DMS153 (cell line): ENCODE data around the gene FNDC8.
"Not testable (repeated sequence)": the region's sequence is repeated elsewhere in the genome, so short reads cannot be mapped to it uniquely, and the experiment has no call there.

Experiments used
- DNase-seq: peaks from one replicate; lab custom pipeline; 2025; lab: John Stamatoyannopoulos, UW

FNDC8 gene

GRCh38 chr17:35170968-35171771 lies 49.8 kb downstream of the FNDC8 start:
- DNase-seq: no peak

GRCh38 chr17:35171834-35172233 lies 50.4 kb downstream of the FNDC8 start:
- DNase-seq: no peak

- not testable (repeated sequence) for DNase-seq
These were observed 50.9 kb downstream of the FNDC8 start for GRCh38 chr17:35172321-35172720.

- no peak for DNase-seq
These were observed 53.5 kb downstream of the FNDC8 start for GRCh38 chr17:35174835-35175334.

GRCh38 chr17:35175638-35176415 lies 54.4 kb downstream of the FNDC8 start:
- no peak for DNase-seq

- no peak for DNase-seq
These were observed 55.5 kb downstream of the FNDC8 start for GRCh38 chr17:35176897-35177296.

- not testable (repeated sequence) for DNase-seq
These were observed 58.0 kb downstream of the FNDC8 start for GRCh38 chr17:35179379-35179778.
